Activated CD8-positive, alpha-beta T cell treated with anti-CD3 and anti-CD28 coated beads, Interleukin-2, amount 10 ng/mL, durations not matched to agents 7 days and 5 days (primary cell): ENCODE results near the gene ADCY2. TPM values are rescaled to one million over a fixed set of nuclear protein-coding genes. Genes with fewer than 3 reads are reported as not detected.

Source experiments
- ATAC-seq: fragments of 150-1000 bp; cut with Tn5 transposase; one replicate; pipeline ENCODE4 v1.10.0; 2021; ENCODE audit warnings: moderate library complexity
- CTCF ChIA-PET: fragments of 350-600 bp; sonication (Branson Sonifier 250); formaldehyde crosslinking; loops from one replicate; lab custom pipeline; 2021; ENCODE audit warnings: antibody characterized with exemption; lab: Charles Lee
- POLR2A ChIA-PET: fragments of 350-600 bp; sonication (Branson Sonifier 250); formaldehyde crosslinking; loops from one replicate; lab custom pipeline; 2021; ENCODE audit warnings: antibody characterized with exemption; lab: Charles Lee
- DNase-seq: peaks from one replicate; pipeline ENCODE4 v3.0.0-alpha.2; 2020
- H3K27ac Mint-ChIP-seq: one replicate; pipeline ENCODE4 v1.8.0; 2021; ENCODE audit warnings: mild to moderate bottlenecking, mixed read lengths
- H3K27me3 Mint-ChIP-seq: one replicate; pipeline ENCODE4 v1.8.0; 2021; ENCODE audit warnings: low read depth, mixed read lengths
- H3K36me3 Mint-ChIP-seq: one replicate; pipeline ENCODE4 v1.8.0; 2021; ENCODE audit warnings: low read depth, mixed read lengths
- H3K4me1 Mint-ChIP-seq: one replicate; pipeline ENCODE4 v1.8.0; 2021; ENCODE audit warnings: low read depth, mixed read lengths
- H3K4me3 Mint-ChIP-seq: one replicate; pipeline ENCODE4 v1.8.0; 2021; ENCODE audit warnings: mild to moderate bottlenecking, mixed read lengths
- H3K9me3 Mint-ChIP-seq: one replicate; pipeline ENCODE4 v1.8.0; 2022; ENCODE audit warnings: mixed read lengths; ENCODE audit not compliant: insufficient read depth
- total RNA-seq, 2 experiments: library from RNA; stranded (reverse); gene quantifications; one replicate each; pipeline ENCODE4 v1.2.3, GENCODE V29; 2021

The ADCY2 gene
- total RNA-seq, 2 experiments from 2014 or later = not detected

DNA sequence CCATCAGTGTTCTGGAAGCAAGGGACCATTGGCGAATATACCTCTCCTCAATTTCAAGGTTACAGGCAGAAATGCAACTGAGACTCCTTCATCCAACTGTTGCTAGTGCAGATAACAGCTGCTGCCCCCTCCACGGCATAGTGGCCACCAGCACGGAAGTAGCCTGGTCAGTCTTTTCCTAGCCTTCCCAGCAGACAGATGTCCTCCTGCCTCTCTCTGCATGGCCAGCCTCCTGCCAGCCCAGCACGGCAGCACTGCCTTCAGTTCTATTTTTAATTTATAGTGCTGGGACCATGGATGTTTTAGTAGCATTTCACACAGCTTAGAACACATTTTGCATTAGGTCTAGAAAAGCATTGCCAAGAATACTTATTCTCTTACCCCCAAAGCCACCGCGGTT is 266.4 kb downstream of the ADCY2 start:
- DNase-seq (no peak), ATAC-seq (no peak)
- POLR2A ChIA-PET = no interaction called here
- H3K9me3 Mint-ChIP-seq = no peaks in the 10 kb centered on the region
- no peaks in the 10 kb centered on the region for H3K4me1 Mint-ChIP-seq
- no peaks in the 10 kb centered on the region for H3K27me3 Mint-ChIP-seq
- H3K4me3 Mint-ChIP-seq = no peak overlapping the region
- no peak overlapping the region for H3K27ac Mint-ChIP-seq
- CTCF ChIA-PET = no interaction called here
- no peaks in the 10 kb centered on the region for H3K36me3 Mint-ChIP-seq

- Mint-ChIP-seq H3K27ac (no peak overlapping the region), H3K4me3 (no peak overlapping the region), H3K36me3 (no peaks in the 10 kb centered on the region), H3K27me3 (no peaks in the 10 kb centered on the region), H3K9me3 (no peaks in the 10 kb centered on the region), H3K4me1 (no peaks in the 10 kb centered on the region)
- ATAC-seq (no peak), DNase-seq (no peak)
- POLR2A ChIA-PET = no interaction called here
- CTCF ChIA-PET = no interaction called here
Measured at GRCh38 chr5:7663808-7664207, 267.9 kb downstream of the ADCY2 start.

GRCh38 chr5:7664208-7664607 is 268.3 kb downstream of the ADCY2 start:
- ATAC-seq (no peak), DNase-seq (no peak)
- no peaks in the 10 kb centered on the region for H3K9me3 Mint-ChIP-seq
- H3K4me1 Mint-ChIP-seq = no peaks in the 10 kb centered on the region
- H3K4me3 Mint-ChIP-seq = no peak overlapping the region
- H3K27ac Mint-ChIP-seq = no peak overlapping the region
- CTCF ChIA-PET = no interaction called here
- H3K36me3 Mint-ChIP-seq = no peaks in the 10 kb centered on the region
- POLR2A ChIA-PET = no interaction called here
- H3K27me3 Mint-ChIP-seq = no peaks in the 10 kb centered on the region

DNA sequence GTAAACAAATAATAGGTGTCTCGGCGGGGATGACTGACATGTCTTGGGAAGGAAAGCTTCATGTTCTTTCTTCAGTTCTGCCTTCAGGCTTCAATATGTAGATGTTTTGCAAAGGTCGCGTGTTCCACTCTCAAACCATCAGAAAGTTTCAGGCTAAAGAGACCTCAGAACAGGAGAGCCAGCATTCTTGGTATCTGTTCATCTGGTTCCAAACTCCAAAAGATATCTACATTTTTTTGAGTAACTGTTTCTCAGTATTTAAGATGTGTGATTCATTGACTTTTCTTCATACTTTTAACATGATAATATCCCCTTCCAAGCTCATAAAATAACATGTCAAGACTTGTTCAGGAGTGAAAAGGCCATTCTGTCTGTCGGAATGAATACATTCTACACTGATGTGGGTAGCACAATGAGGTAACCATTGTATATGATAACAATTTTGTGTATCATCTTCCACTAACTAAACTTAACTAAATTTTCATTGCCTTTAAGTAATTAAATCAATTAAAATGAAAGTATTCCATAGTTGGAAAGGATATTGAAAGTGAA is 271.4 kb downstream of the ADCY2 start:
- ATAC-seq = no peak

GRCh38 chr5:7668161-7668560 is 272.2 kb downstream of the ADCY2 start:
- Mint-ChIP-seq H3K27me3 (no peaks in the 10 kb centered on the region), H3K4me1 (no peaks in the 10 kb centered on the region), H3K27ac (no peak overlapping the region), H3K36me3 (no peaks in the 10 kb centered on the region), H3K9me3 (no peaks in the 10 kb centered on the region), H3K4me3 (no peak overlapping the region)
- POLR2A ChIA-PET = no interaction called here
- ATAC-seq = no peak
- CTCF ChIA-PET = no interaction called here
- no peak for DNase-seq

More for the DNA sequence above, 271.4 kb downstream of the ADCY2 start:
- no peaks in the 10 kb centered on the region for H3K9me3 Mint-ChIP-seq
- DNase-seq = no peak
- ChIA-PET POLR2A (no interaction called here), CTCF (no interaction called here)
- H3K4me1 Mint-ChIP-seq = no peaks in the 10 kb centered on the region
- H3K4me3 Mint-ChIP-seq = no peak overlapping the region
- no peaks in the 10 kb centered on the region for H3K36me3 Mint-ChIP-seq
- no peaks in the 10 kb centered on the region for H3K27me3 Mint-ChIP-seq
- no peak overlapping the region for H3K27ac Mint-ChIP-seq

DNA sequence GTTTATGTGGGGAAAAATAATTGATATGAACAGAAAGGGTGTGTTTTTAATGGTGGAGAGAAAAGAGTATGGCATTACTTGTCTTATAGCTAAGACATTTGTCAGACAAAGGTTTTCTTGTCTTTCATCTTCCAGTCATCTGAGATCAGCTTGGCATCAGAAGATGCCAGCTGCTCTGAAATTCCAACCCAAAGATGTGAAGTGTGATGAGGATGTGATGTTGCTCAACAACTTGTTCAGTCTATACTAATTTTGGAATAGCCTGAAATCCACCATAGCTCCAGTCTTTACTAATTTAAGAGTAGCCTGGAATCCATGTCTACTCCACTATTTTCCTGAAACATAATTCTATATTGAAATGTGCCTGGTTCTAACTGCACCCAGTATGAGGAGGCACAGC is 272.7 kb downstream of the ADCY2 start:
- ATAC-seq (no peak), DNase-seq (no peak)
- Mint-ChIP-seq H3K27me3 (no peaks in the 10 kb centered on the region), H3K4me1 (no peaks in the 10 kb centered on the region), H3K4me3 (no peak overlapping the region), H3K36me3 (no peaks in the 10 kb centered on the region), H3K27ac (no peak overlapping the region), H3K9me3 (no peaks in the 10 kb centered on the region)
- ChIA-PET POLR2A (no interaction called here), CTCF (no interaction called here)

DNA sequence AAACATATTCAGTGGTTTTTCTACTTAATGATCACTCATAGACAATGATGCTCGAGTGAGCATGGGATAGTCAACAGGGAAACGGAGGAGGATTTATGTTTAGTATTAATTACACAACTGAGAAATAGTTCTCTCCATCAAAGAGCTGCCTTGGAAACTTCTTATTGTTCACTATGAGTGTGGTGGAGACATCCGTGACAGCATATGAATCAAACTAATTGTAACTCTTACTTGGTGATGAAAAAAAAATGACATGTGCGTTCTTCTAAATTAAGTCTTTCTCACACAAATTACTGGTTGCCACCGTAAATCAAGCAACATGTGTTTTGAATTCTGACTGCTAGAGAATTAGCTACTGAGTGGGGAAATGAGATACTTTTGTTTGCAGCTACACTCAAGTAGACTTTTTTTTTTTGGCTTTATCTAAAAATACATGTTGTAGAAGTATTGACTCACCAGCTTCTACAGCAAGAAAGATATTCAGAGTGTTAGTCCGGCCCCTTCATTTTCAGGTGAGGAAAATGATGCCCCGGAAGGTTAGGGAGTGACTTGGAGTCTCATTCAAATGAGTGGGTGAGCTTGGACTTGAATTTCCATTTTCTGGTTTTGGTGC is 275.5 kb downstream of the ADCY2 start:
- no peak for ATAC-seq
- CTCF ChIA-PET = no interaction called here
- Mint-ChIP-seq H3K4me3 (no peak overlapping the region), H3K36me3 (no peaks in the 10 kb centered on the region), H3K27me3 (no peaks in the 10 kb centered on the region), H3K4me1 (no peaks in the 10 kb centered on the region), H3K27ac (no peak overlapping the region), H3K9me3 (no peaks in the 10 kb centered on the region)
- POLR2A ChIA-PET = no interaction called here
- no peak for DNase-seq

DNA sequence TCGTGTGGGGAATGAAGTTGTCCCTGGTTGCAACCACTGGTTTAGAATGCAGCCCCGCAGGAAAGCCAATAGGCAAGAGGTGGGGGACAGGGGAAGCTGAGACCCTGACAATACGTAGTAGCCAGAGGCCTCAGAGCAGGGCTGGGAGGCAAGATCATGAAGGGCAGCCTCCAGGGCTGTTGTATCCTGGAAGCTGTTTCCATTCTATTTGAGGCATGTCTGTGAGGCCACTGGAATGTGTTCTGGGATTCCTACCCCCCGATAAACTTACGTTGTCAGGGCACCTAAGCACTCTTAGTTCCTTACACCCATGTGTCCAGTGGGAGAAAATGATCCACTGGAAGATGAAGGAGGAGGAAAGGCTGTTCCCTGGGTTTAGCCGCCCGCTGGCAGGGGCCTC is 277.7 kb downstream of the ADCY2 start:
- Mint-ChIP-seq H3K4me3 (no peak overlapping the region), H3K9me3 (no peaks in the 10 kb centered on the region), H3K36me3 (no peaks in the 10 kb centered on the region), H3K27me3 (no peaks in the 10 kb centered on the region), H3K4me1 (no peaks in the 10 kb centered on the region), H3K27ac (no peak overlapping the region)
- DNase-seq = no peak
- ATAC-seq = no peak
- CTCF ChIA-PET = no interaction called here
- POLR2A ChIA-PET = no interaction called here

DNA sequence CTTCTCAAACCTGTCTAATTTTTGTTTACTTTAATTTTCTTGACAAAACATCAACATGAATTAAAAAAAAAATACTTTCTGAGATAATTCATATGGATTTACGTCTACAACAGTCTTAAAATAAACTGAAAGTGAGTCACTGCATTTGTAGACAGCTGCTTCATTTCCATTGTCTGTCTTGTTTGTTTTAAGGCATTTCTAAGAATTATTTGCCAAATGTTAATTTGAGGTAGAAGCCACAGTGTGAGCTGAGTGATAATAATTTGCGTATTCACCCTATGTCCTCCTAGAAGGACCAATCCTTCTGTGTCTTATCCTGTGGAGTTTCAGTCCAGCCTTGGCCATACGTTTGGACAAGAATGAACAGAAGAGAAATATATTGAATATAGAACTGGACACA is 280.5 kb downstream of the ADCY2 start:
- no peaks in the 10 kb centered on the region for H3K36me3 Mint-ChIP-seq
- H3K27me3 Mint-ChIP-seq = no peaks in the 10 kb centered on the region
- no peaks in the 10 kb centered on the region for H3K9me3 Mint-ChIP-seq
- POLR2A ChIA-PET = no interaction called here
- H3K4me3 Mint-ChIP-seq = no peak overlapping the region
- H3K27ac Mint-ChIP-seq = no peak overlapping the region
- ATAC-seq (no peak), DNase-seq (no peak)
- CTCF ChIA-PET = no interaction called here
- H3K4me1 Mint-ChIP-seq = no peaks in the 10 kb centered on the region

- Mint-ChIP-seq H3K36me3 (no peaks in the 10 kb centered on the region), H3K9me3 (no peaks in the 10 kb centered on the region), H3K4me3 (no peak overlapping the region), H3K4me1 (no peaks in the 10 kb centered on the region), H3K27me3 (no peaks in the 10 kb centered on the region), H3K27ac (no peak overlapping the region)
- ChIA-PET CTCF (no interaction called here), POLR2A (no interaction called here)
- ATAC-seq (no peak), DNase-seq (no peak)
Measured at GRCh38 chr5:7678030-7678429, 282.1 kb downstream of the ADCY2 start.

DNA sequence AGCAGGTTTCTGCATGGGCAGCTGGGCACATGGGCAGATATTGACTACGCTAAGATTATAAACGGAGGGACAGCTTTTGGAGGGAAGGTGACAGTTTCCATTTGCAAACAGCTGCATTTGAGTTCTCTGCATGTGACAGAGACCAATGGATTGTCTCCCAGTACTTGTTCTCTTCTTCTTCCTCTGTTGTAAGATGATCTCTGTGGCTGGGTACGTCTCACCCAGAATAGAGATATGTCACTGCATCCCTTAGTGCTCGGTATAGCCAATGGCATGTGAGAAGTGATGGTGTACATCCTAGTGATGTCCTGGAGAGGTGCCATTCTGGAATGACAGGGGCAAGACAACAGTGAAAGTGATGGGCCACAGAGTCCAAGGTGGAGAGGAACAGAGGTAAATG is 283.7 kb downstream of the ADCY2 start:
- Mint-ChIP-seq H3K36me3 (no peaks in the 10 kb centered on the region), H3K27ac (no peak overlapping the region), H3K9me3 (no peaks in the 10 kb centered on the region), H3K27me3 (no peaks in the 10 kb centered on the region), H3K4me3 (no peak overlapping the region), H3K4me1 (no peaks in the 10 kb centered on the region)
- ChIA-PET POLR2A (no interaction called here), CTCF (no interaction called here)
- ATAC-seq = no peak
- no peak for DNase-seq

- H3K27me3 Mint-ChIP-seq = no peaks in the 10 kb centered on the region
- no peak overlapping the region for H3K27ac Mint-ChIP-seq
- CTCF ChIA-PET = no interaction called here
- POLR2A ChIA-PET = no interaction called here
- no peak overlapping the region for H3K4me3 Mint-ChIP-seq
- no peaks in the 10 kb centered on the region for H3K9me3 Mint-ChIP-seq
- DNase-seq = no peak
- no peak for ATAC-seq
- H3K4me1 Mint-ChIP-seq = no peaks in the 10 kb centered on the region
- no peaks in the 10 kb centered on the region for H3K36me3 Mint-ChIP-seq
Measured at GRCh38 chr5:7680260-7680659, 284.3 kb downstream of the ADCY2 start.

GRCh38 chr5:7682379-7682778 is 286.4 kb downstream of the ADCY2 start:
- H3K9me3 Mint-ChIP-seq = no peaks in the 10 kb centered on the region
- ATAC-seq = no peak
- DNase-seq = no peak
- CTCF ChIA-PET = no interaction called here
- H3K4me3 Mint-ChIP-seq = no peak overlapping the region
- no peaks in the 10 kb centered on the region for H3K4me1 Mint-ChIP-seq
- H3K27ac Mint-ChIP-seq = no peak overlapping the region
- POLR2A ChIA-PET = no interaction called here
- no peaks in the 10 kb centered on the region for H3K36me3 Mint-ChIP-seq
- no peaks in the 10 kb centered on the region for H3K27me3 Mint-ChIP-seq
